ENCODE measurements around the gene LBHD1. TPM values are rescaled to one million over a fixed set of nuclear protein-coding genes. Genes with fewer than 3 reads are reported as not detected.

LBHD1 gene
- total RNA-seq, 1 experiment from 2014 or later = 10.4 TPM

GRCh38 chr11:62716206-62716605 is 44.1 kb upstream of the LBHD1 start:
- no peaks in the 10 kb centered on the region for H3K79me2 ChIP-seq (ENCODE audit: insufficient read depth, low read length)

More at GRCh38 chr11:62716206-62716605, 44.1 kb upstream of the LBHD1 start:
- H3K4me1 Mint-ChIP-seq = peaks cover 8 to 33% of the 10 kb centered on the region in 2 experiments; a peak in 3 of 4 replicates
- no peak overlapping the region for H3K18ac ChIP-seq (ENCODE audit: insufficient read length, low read depth, low read length)
- peaks cover 57 to 94% (median 93%) of the 10 kb centered on the region in 3 experiments; a peak in 6 of 7 replicates for H3K36me3 Mint-ChIP-seq (ENCODE audit: insufficient read depth in 1 of 3, low read depth in 3 of 3)
- no peak overlapping the region for H3K14ac ChIP-seq (ENCODE audit: insufficient read depth, low read length)
- peaks cover 2% of the 10 kb centered on the region for H3K79me1 ChIP-seq (ENCODE audit: insufficient read depth, low read depth, low read length, poor library complexity, severe bottlenecking)
- H3K9ac ChIP-seq (ENCODE audit: extremely low read depth, insufficient read length, low read length) = no peak overlapping the region
- H3K4me2 ChIP-seq (ENCODE audit: insufficient read depth, insufficient read length, low read length) = no peak overlapping the region
- no peak for TF ChIP-seq CTCF (conservative IDR thresholded peaks at IDR 0.05)
- H2BK20ac ChIP-seq (ENCODE audit: low read depth, low read length, poor library complexity, severe bottlenecking) = no peak overlapping the region
- H4K5ac ChIP-seq (ENCODE audit: insufficient read length, low read depth, low read length) = no peak overlapping the region
- H3K27ac ChIP-seq (ENCODE audit: insufficient read length, low read depth, low read length) = no peak overlapping the region
- no peaks in the 10 kb centered on the region for H3K9me3 ChIP-seq (ENCODE audit: control insufficient read depth, low read depth, low read length)
- H2BK120ac ChIP-seq (ENCODE audit: low read depth, low read length, poor library complexity, severe bottlenecking) = no peak overlapping the region
- no peak overlapping the region for H2BK15ac ChIP-seq (ENCODE audit: low read depth, low read length)
- no peaks in the 10 kb centered on the region for H3K27me3 Mint-ChIP-seq (ENCODE audit: low read depth)
- H4K91ac ChIP-seq (ENCODE audit: insufficient read length, low read depth, low read length) = no peak overlapping the region
- no peak overlapping the region for H3K4ac ChIP-seq (ENCODE audit: low read depth, low read length)
- H3K23ac ChIP-seq (ENCODE audit: insufficient read length, low read depth, low read length) = no peak overlapping the region
- no peak overlapping the region for H2AFZ ChIP-seq (ENCODE audit: low read length)
- no peak overlapping the region for H4K8ac ChIP-seq (replicated peaks; ENCODE audit: insufficient read length, low read depth, low read length)
- H3T11ph ChIP-seq (ENCODE audit: low read length) = no peak overlapping the region
- peak overlapping the region in 2 of 3 experiments; percentile 11 to 78; a peak in 2 of 7 replicates for H3K27ac Mint-ChIP-seq
- no peak overlapping the region for H2BK5ac ChIP-seq (ENCODE audit: insufficient read length, low read length)
- H4K20me1 ChIP-seq (ENCODE audit: control insufficient read depth, insufficient read depth, insufficient read length) = no peaks in the 10 kb centered on the region
- H3K27me3 ChIP-seq (ENCODE audit: insufficient read depth, low read length) = no peaks in the 10 kb centered on the region
- no CpG with 5 or more reads among the region's 5 CpGs for WGBS (ENCODE audit: extremely low coverage, insufficient read length, low lambda C conversion rate)
- H3K4me3 Mint-ChIP-seq = no peak overlapping the region
- no peak overlapping the region for H3K56ac ChIP-seq (ENCODE audit: insufficient read length, low read depth, low read length)
- no peaks in the 10 kb centered on the region for H3K4me1 ChIP-seq (ENCODE audit: insufficient read depth, low read length)
- no peak overlapping the region for H2AK5ac ChIP-seq (ENCODE audit: insufficient read length, low read length)
- no peak for DNase-seq
- H3K23me2 ChIP-seq (ENCODE audit: insufficient read length, low read depth, low read length, poor library complexity, severe bottlenecking) = no peaks in the 10 kb centered on the region
- H3K9me3 Mint-ChIP-seq = no peaks in the 10 kb centered on the region
- H2BK12ac ChIP-seq (ENCODE audit: insufficient read length, low read depth, low read length) = no peak overlapping the region

All from H9 (cell line).